ENCODE results near the gene SH3PXD2A. TPM values are rescaled to one million over a fixed set of nuclear protein-coding genes. Genes with fewer than 3 reads are reported as not detected.

SH3PXD2A gene
- total RNA-seq, result 18.5 TPM

DNA sequence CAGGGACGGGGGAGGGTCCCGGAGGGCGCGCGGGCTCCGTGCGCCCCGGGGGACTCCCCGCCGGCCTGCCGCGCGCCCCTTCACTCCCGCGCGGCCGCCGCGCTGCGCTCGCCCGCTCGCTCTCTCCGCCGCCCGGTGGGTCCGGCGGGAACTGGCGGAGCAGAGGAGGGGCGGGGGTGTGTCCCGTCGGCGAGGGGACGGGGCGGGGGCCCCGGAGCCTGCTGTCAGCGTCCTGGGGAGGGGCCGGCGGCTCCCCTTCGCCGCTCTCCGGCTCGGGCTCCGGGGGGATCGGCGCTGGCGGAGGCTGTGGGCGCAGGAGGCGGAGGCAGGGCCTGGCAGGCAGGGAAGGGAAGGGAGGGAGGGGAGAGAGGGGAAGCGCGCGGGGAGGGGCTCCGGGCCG lies at the start of gene SH3PXD2A:
SH3PXD2A (minus strand) TSS at position 153 of the 400 bp plus-strand sequence. CDS start 310 bp downstream, outside the sequence.

Small RNAs within 50 kb of the gene (small RNA-seq; reads per million reads assigned to genes)
- gene RF00019 (ENCODE audit: low replicate concordance), result not detected

Other genes starting within 250 kb of the SH3PXD2A start
- 5.0 TPM for gene STN1, start 62.6 kb upstream of the SH3PXD2A start, total RNA-seq
- gene SLK, start 111.6 kb upstream of the SH3PXD2A start, total RNA-seq, result 50.7 TPM
- gene COL17A1, start 230.3 kb upstream of the SH3PXD2A start, total RNA-seq, result not detected